SU-DHL-6 (cell line): ENCODE measurements around the gene SPON2.

Experiments
- H2AFZ ChIP-seq: fragments of 200-600 bp; sonication (generic); 2 replicates; pipeline ENCODE4 v1.6.1; 2014; ENCODE audit warnings: low read depth, mild to moderate bottlenecking, moderate library complexity, mixed read lengths, antibody characterized with exemption, low read length; ENCODE audit not compliant: severe bottlenecking
- H3F3A ChIP-seq: fragments of 200-600 bp; shearing (Covaris generic); 2 replicates; pipeline ENCODE4 v1.6.0; 2016; ENCODE audit warnings: antibody characterized with exemption, mild to moderate bottlenecking; ENCODE audit not compliant: insufficient read depth
- H3K27ac ChIP-seq: fragments of 200-600 bp; sonication (generic); 2 replicates; pipeline ENCODE4 v1.5.1; 2016; ENCODE audit warnings: low read depth, mild to moderate bottlenecking, low read length, moderate library complexity, mixed read lengths
- H3K27me3 ChIP-seq: fragments of 200-600 bp; sonication (generic), shearing (Covaris generic); 2 replicates; pipeline ENCODE4 v1.6.0; 2014; ENCODE audit warnings: mild to moderate bottlenecking, low read length
- H3K36me3 ChIP-seq: fragments of 200-600 bp; sonication (generic); 2 replicates; pipeline ENCODE4 v1.6.1; 2014; ENCODE audit warnings: mild to moderate bottlenecking, low read length, mixed read lengths
- H3K4me2 ChIP-seq: fragments of 300-600, 200-600 bp; shearing (Covaris generic), sonication (generic); 2 replicates; pipeline ENCODE4 v1.6.0; 2014; ENCODE audit warnings: low read length, low read depth, mild to moderate bottlenecking; ENCODE audit not compliant: poor library complexity, severe bottlenecking
- H3K4me3 ChIP-seq: fragments of 200-600 bp; sonication (generic); 2 replicates; pipeline ENCODE4 v1.5.1; 2014; ENCODE audit warnings: antibody characterized with exemption, low read length, mild to moderate bottlenecking, mixed read lengths; ENCODE audit not compliant: insufficient read depth, poor library complexity, severe bottlenecking
- H3K79me2 ChIP-seq: fragments of 200-600 bp; sonication (generic); 2 replicates; pipeline ENCODE4 v1.6.1; 2014; ENCODE audit warnings: mild to moderate bottlenecking, low read length, moderate library complexity; ENCODE audit not compliant: insufficient read depth
- H3K9ac ChIP-seq: fragments of 200-600 bp; sonication (generic); 2 replicates; pipeline ENCODE4 v1.7.0; 2014; ENCODE audit warnings: mild to moderate bottlenecking, low read length
- H3K9me2 ChIP-seq: fragments of 200-600 bp; sonication (generic); replicated peaks from 2 replicates; pipeline ENCODE4 v1.6.1; 2014; ENCODE audit warnings: low read length; ENCODE audit not compliant: insufficient read depth
- H3K9me3 ChIP-seq: fragments of 200-600 bp; sonication (generic); 2 replicates; pipeline ENCODE4 v1.6.1; 2014; ENCODE audit warnings: low read length, mixed read lengths; ENCODE audit not compliant: insufficient read depth
- H4K20me1 ChIP-seq: fragments of 200-600 bp; sonication (generic); 2 replicates; pipeline ENCODE4 v1.6.1; 2014; ENCODE audit warnings: low read depth, mild to moderate bottlenecking, antibody characterized with exemption, low read length, moderate library complexity, mixed read lengths
- EZH2phosphoT487 ChIP-seq: fragments of 200-600 bp; sonication (generic), shearing (Covaris generic); conservative IDR thresholded peaks from 2 replicates; pipeline ENCODE4 v1.6.1; 2018; ENCODE audit warnings: mild to moderate bottlenecking, antibody characterized with exemption, low read length, moderate library complexity, mixed read lengths
- TF ChIP-seq, protein P1 (sequence below): fragments of 200-600 bp; sonication (generic); IDR thresholded peaks from one replicate; pipeline ENCODE4 v1.5.1; 2017; ENCODE audit warnings: antibody characterized with exemption, mild to moderate bottlenecking, low read length, moderate library complexity; ENCODE audit not compliant: insufficient read depth, poor library complexity, severe bottlenecking

The SPON2 gene

DNA sequence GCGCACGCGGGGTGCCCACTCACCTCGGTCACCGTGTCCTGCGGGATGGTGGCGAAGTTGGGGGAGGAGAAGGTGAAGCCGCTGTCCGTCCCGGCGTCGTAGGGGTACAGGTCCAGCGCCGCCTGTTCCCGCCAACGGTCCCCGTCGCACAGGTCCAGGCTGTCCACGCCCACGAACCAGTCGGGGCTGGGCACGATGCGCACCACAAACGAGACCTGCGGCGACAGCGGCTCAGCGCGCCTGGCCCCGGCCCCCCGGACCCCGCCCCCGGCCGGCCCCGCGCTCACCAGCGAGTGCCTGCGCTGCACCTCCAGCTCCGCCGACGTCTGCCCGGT is 1.4 kb downstream of the SPON2 start:
- Histone ChIP-seq H3K79me2 (no peaks in the 10 kb centered on the region), H3K27ac (no peak overlapping the region), H2AFZ (no peak overlapping the region), H4K20me1 (no peaks in the 10 kb centered on the region), H3K4me3 (no peak overlapping the region), H3K36me3 (no peaks in the 10 kb centered on the region), H3K9me3 (no peaks in the 10 kb centered on the region), H3K27me3 (no peaks in the 10 kb centered on the region), H3K9ac (no peak overlapping the region), H3K4me2 (no peak overlapping the region), H3K9me2 (no peaks in the 10 kb centered on the region), H3F3A (no peaks in the 10 kb centered on the region)
- no peak for TF ChIP-seq EZH2phosphoT487
- TF ChIP-seq, protein P1, sequence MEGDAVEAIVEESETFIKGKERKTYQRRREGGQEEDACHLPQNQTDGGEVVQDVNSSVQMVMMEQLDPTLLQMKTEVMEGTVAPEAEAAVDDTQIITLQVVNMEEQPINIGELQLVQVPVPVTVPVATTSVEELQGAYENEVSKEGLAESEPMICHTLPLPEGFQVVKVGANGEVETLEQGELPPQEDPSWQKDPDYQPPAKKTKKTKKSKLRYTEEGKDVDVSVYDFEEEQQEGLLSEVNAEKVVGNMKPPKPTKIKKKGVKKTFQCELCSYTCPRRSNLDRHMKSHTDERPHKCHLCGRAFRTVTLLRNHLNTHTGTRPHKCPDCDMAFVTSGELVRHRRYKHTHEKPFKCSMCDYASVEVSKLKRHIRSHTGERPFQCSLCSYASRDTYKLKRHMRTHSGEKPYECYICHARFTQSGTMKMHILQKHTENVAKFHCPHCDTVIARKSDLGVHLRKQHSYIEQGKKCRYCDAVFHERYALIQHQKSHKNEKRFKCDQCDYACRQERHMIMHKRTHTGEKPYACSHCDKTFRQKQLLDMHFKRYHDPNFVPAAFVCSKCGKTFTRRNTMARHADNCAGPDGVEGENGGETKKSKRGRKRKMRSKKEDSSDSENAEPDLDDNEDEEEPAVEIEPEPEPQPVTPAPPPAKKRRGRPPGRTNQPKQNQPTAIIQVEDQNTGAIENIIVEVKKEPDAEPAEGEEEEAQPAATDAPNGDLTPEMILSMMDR, result no peak

GRCh38 chr4:1170156-1170975 is 2.0 kb downstream of the SPON2 start:
- H3K79me2 ChIP-seq, result no peaks in the 10 kb centered on the region
- no peak overlapping the region for H3K9ac ChIP-seq
- no peaks in the 10 kb centered on the region for H3K9me2 ChIP-seq
- H3K9me3 ChIP-seq, result no peaks in the 10 kb centered on the region
- H3K36me3 ChIP-seq, result no peaks in the 10 kb centered on the region
- H3F3A ChIP-seq, result no peaks in the 10 kb centered on the region
- TF ChIP-seq, protein P1, result no peak
- no peak for TF ChIP-seq EZH2phosphoT487
- H4K20me1 ChIP-seq, result no peaks in the 10 kb centered on the region
- no peak overlapping the region for H3K4me3 ChIP-seq
- H3K27ac ChIP-seq, result no peak overlapping the region
- H3K27me3 ChIP-seq, result no peaks in the 10 kb centered on the region
- no peak overlapping the region for H3K4me2 ChIP-seq
- H2AFZ ChIP-seq, result no peak overlapping the region

DNA sequence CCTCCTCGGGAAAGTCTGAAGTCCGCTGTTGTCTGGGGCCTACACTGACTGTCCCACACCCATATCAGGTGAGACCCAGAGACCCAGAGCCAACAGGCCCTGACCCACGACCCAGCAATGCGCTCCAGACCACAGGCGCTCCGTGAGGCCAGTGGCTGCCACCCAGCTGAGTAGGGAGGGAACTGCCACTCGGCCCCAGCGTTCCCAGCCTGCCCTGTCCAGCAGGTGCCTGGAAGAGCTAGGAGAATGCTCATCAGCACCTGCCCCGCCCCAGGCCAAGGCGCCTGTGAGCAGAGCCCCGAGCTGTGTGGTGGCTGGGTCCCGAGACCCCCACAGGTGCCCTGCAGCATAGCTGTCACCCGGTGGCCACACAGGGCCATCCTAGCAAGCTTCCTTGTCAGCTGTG is 2.7 kb downstream of the SPON2 start:
- H3K4me3 ChIP-seq, result no peak overlapping the region
- no peaks in the 10 kb centered on the region for H3K9me3 ChIP-seq
- no peaks in the 10 kb centered on the region for H3K79me2 ChIP-seq
- H3K9me2 ChIP-seq, result no peaks in the 10 kb centered on the region
- no peaks in the 10 kb centered on the region for H3K36me3 ChIP-seq
- TF ChIP-seq EZH2phosphoT487, result no peak
- TF ChIP-seq, protein P1, result no peak
- H3F3A ChIP-seq, result no peaks in the 10 kb centered on the region
- no peak overlapping the region for H3K9ac ChIP-seq
- no peak overlapping the region for H3K27ac ChIP-seq
- H2AFZ ChIP-seq, result no peak overlapping the region
- no peaks in the 10 kb centered on the region for H4K20me1 ChIP-seq
- H3K27me3 ChIP-seq, result no peaks in the 10 kb centered on the region
- no peak overlapping the region for H3K4me2 ChIP-seq
